NT2/D1 (cell line): Measurements from ENCODE around the gene MAN1B1.
"Not testable (repeated sequence)": the region's sequence is repeated elsewhere in the genome, so short reads cannot be mapped to it uniquely, and the experiment has no call there.

Experiments used
- SUZ12 ChIP-seq: IDR thresholded peaks from 2 replicates; pipeline ENCODE4 v1.6.1; 2011; ENCODE audit not compliant: insufficient read length, insufficient read depth; ENCODE audit errors: extremely low read depth
- YY1 ChIP-seq: IDR thresholded peaks from 2 replicates; pipeline ENCODE4 v1.6.1; 2011; ENCODE audit not compliant: insufficient read length, insufficient read depth
- ZNF274 ChIP-seq: IDR thresholded peaks from 2 replicates; pipeline ENCODE4 v1.6.1; 2011; ENCODE audit warnings: mild to moderate bottlenecking, low read depth, low read length

DNA sequence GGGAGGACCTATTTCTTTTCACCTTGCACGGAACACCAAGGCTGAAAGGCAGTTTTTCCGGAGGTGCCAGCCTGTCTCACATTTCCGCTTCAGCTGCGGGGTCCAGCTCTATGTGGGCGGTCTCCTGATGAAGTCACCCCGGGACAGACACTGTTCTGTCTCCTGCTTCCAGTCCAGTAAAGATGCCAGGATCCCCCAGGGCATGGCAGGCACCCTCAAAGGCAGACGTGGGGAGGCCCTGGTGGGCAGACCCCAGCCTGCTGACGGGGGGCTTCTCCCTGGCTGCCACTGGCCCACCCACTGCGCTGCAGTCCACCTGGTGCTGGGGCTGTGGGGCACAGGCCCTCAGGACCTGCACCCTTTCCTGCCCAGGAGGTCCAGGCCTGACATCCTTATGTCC lies 24.0 kb upstream of the MAN1B1 start:
- TF ChIP-seq ZNF274, YY1, SUZ12: not testable (repeated sequence)
